Right lobe of liver (tissue), 4 donors: ENCODE results near the gene SNTB2.

Experiments
- POLR2A ChIP-seq: fragments of 450-650 bp; IDR thresholded peaks from one replicate; pipeline ENCODE4 v1.6.1; 2017; ENCODE audit warnings: antibody characterized with exemption, mild to moderate bottlenecking
- TF ChIP-seq, protein P1 (sequence below), 4 donors: fragments of 200-600 bp in 3 of 4; fragments of 450-650 bp in 1 of 4; IDR thresholded peaks; one replicate each; pipeline versions ENCODE4 v1.5.1 to v1.8.0; 2016 to 2022; ENCODE audit warnings: antibody characterized with exemption in 4 of 4, mild to moderate bottlenecking in 2 of 4
- donor health status: DM: no; HTN: no; CAD: no.
- donor health status: DM: no; HTN: no; CAD: no.
- donor health status: DM: no; HTN: yes; CAD: no.

DNA sequence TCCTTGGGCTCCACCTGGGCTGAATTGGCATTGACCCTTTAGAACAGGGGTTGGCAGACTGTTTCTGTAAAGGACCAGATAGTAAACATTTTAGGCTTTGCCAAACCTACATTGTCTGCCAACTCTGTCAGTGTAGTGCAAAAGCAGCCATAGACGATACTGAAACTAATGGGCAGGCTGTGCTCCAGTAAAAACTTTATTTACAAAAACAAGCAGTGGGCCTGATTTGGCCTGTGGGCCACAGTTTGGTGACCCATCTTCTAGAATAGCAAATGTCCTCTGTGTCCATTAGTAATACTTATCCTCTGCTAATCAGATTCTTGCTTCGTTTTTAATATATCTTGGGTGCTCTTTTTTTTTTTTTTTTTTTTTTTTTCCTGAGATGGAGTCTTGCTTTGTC, 48.4 kb upstream of the SNTB2 start:
- TF ChIP-seq, protein P1, sequence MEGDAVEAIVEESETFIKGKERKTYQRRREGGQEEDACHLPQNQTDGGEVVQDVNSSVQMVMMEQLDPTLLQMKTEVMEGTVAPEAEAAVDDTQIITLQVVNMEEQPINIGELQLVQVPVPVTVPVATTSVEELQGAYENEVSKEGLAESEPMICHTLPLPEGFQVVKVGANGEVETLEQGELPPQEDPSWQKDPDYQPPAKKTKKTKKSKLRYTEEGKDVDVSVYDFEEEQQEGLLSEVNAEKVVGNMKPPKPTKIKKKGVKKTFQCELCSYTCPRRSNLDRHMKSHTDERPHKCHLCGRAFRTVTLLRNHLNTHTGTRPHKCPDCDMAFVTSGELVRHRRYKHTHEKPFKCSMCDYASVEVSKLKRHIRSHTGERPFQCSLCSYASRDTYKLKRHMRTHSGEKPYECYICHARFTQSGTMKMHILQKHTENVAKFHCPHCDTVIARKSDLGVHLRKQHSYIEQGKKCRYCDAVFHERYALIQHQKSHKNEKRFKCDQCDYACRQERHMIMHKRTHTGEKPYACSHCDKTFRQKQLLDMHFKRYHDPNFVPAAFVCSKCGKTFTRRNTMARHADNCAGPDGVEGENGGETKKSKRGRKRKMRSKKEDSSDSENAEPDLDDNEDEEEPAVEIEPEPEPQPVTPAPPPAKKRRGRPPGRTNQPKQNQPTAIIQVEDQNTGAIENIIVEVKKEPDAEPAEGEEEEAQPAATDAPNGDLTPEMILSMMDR (IDR thresholded peaks at IDR 0.05), result no peak
- TF ChIP-seq POLR2A, result no peak
